Thyroid gland (tissue), 4 donors: ENCODE measurements around the gene PLB1. TPM values are rescaled to one million over a fixed set of nuclear protein-coding genes. Genes with fewer than 3 reads are reported as not detected.

Experiments used
- DNase-seq, 2 donors: peaks; one replicate each; pipeline ENCODE4 v3.0.0-alpha.2; 2019
- H3K27ac ChIP-seq, 3 donors: fragments of 200-600 bp; sonication (generic); 1 replicate in 2 of 3; 2 replicates in 1 of 3; pipeline ENCODE4 v1.5.1; 2016 to 2019; ENCODE audit warnings: mild to moderate bottlenecking in 1 of 3, moderate library complexity in 1 of 3
- H3K27me3 ChIP-seq: fragments of 200-600 bp; sonication (generic); one replicate; pipeline ENCODE4 v1.5.1; 2019
- H3K36me3 ChIP-seq, 2 donors: fragments of 200-600 bp; sonication (generic); one replicate each; pipeline ENCODE4 v1.5.1; 2016 to 2019
- H3K4me1 ChIP-seq, 2 donors: fragments of 200-600 bp; sonication (generic); one replicate each; pipeline ENCODE4 v1.5.1; 2017 to 2019
- H3K4me3 ChIP-seq, 3 donors: fragments of 200-600 bp; sonication (generic); replicated peaks in 1 of 3; 1 replicate in 2 of 3; 2 replicates in 1 of 3; pipeline ENCODE4 v1.5.1; 2016; ENCODE audit warnings: mild to moderate bottlenecking in 1 of 3
- H3K9me3 ChIP-seq: fragments of 200-600 bp; sonication (generic); one replicate; pipeline ENCODE4 v1.5.1; 2017
- CTCF ChIP-seq, 6 experiments: fragments of 200-600 bp in 3 of 6; fragments of 450-650 bp in 3 of 6; sonication (generic) in 3 of 6; IDR thresholded peaks; one replicate each; pipeline ENCODE4 v1.5.1; 2016 to 2019; ENCODE audit warnings: antibody characterized with exemption in 6 of 6, mild to moderate bottlenecking in 2 of 6, inconsistent platforms in 1 of 6, moderate library complexity in 1 of 6
- POLR2A ChIP-seq, 2 donors: fragments of 450-650 bp; IDR thresholded peaks; one replicate each; pipeline ENCODE4 v1.6.1; 2017; ENCODE audit warnings: antibody characterized with exemption in 2 of 2, mild to moderate bottlenecking in 2 of 2, moderate library complexity in 1 of 2
- WGBS, 2 donors: methylation state at CpG; one replicate each; pipeline ENCODE4 v1.1.5; 2017; 5-methylcytosine and 5-hydroxymethylcytosine counted together
- intact Hi-C: fragments of 100-400 bp; cut with DNase I; formaldehyde crosslinking; loops from one replicate; pipeline ENCODE4 v1.15.1; 2023
- total RNA-seq, 4 donors: library from RNA; depleted of rRNA; stranded (reverse); fragments of >200 nt; gene quantifications; one replicate each; pipeline ENCODE4 v1.2.3, GENCODE V29; 2016

PLB1 gene
- total RNA-seq, 4 donors from 2014 or later: 1.2 to 3.3 (median 1.8) TPM

GRCh38 chr2:28653892-28654662, 158.2 kb downstream of the PLB1 start:
- intact Hi-C loops: no loop called here
- H3K36me3 ChIP-seq: no peaks in the 10 kb centered on the region
- H3K9me3 ChIP-seq: no peaks in the 10 kb centered on the region
- no peak overlapping the region for H3K4me3 ChIP-seq
- WGBS, 2 donors: 88% methylated on average over 2 of the region's 2 CpGs
- no peaks in the 10 kb centered on the region for H3K4me1 ChIP-seq
- H3K27ac ChIP-seq: no peak overlapping the region
- no peaks in the 10 kb centered on the region for H3K27me3 ChIP-seq
- TF ChIP-seq CTCF (IDR thresholded peaks at IDR 0.05): no peak
- no peak for TF ChIP-seq POLR2A (IDR thresholded peaks at IDR 0.05)
- DNase-seq: no peak

- H3K27me3 ChIP-seq: no peaks in the 10 kb centered on the region
- H3K27ac ChIP-seq: no peak overlapping the region
- H3K9me3 ChIP-seq: no peaks in the 10 kb centered on the region
- H3K4me3 ChIP-seq: no peak overlapping the region
- DNase-seq: no peak
- intact Hi-C loops: no loop called here
- WGBS, 2 donors: 57 to 63% methylated on average over 8 of the region's 8 CpGs
- no peaks in the 10 kb centered on the region for H3K36me3 ChIP-seq
- no peaks in the 10 kb centered on the region for H3K4me1 ChIP-seq
- TF ChIP-seq CTCF (IDR thresholded peaks at IDR 0.05) (no peak), POLR2A (IDR thresholded peaks at IDR 0.05) (no peak)
Observed at GRCh38 chr2:28654663-28655320, 158.9 kb downstream of the PLB1 start.

- Histone ChIP-seq H3K27me3 (no peaks in the 10 kb centered on the region), H3K9me3 (no peaks in the 10 kb centered on the region), H3K27ac (no peak overlapping the region), H3K4me3 (no peak overlapping the region), H3K4me1 (peaks cover 10 to 16% of the 10 kb centered on the region in 2 donors), H3K36me3 (no peaks in the 10 kb centered on the region)
- 83 to 94% methylated on average over 5 of the region's 5 CpGs for WGBS, 2 donors
- no peak for DNase-seq
- TF ChIP-seq POLR2A (IDR thresholded peaks at IDR 0.05) (no peak), CTCF (IDR thresholded peaks at IDR 0.05) (no peak)
- intact Hi-C loops: no loop called here
Observed at GRCh38 chr2:28656937-28657615, 161.2 kb downstream of the PLB1 start.

- no peaks in the 10 kb centered on the region for H3K27me3 ChIP-seq
- no peaks in the 10 kb centered on the region for H3K9me3 ChIP-seq
- no peak for TF ChIP-seq POLR2A (IDR thresholded peaks at IDR 0.05)
- 50 to 51% methylated on average over 1 of the region's 1 CpG for whole genome bisulfite sequencing, 2 donors
- intact Hi-C loops: no loop called here
- DNase-seq: no peak
- H3K4me3 ChIP-seq: no peak overlapping the region
- peaks cover 17 to 28% of the 10 kb centered on the region in 2 donors for H3K4me1 ChIP-seq
- H3K27ac ChIP-seq: no peak overlapping the region
- no peaks in the 10 kb centered on the region for H3K36me3 ChIP-seq
Observed at GRCh38 chr2:28658369-28658768, 162.5 kb downstream of the PLB1 start.

GRCh38 chr2:28659127-28659526, 163.3 kb downstream of the PLB1 start:
- intact Hi-C loops: no loop called here
- Histone ChIP-seq H3K27ac (no peak overlapping the region), H3K4me1 (peaks cover 18 to 35% of the 10 kb centered on the region in 2 donors), H3K27me3 (no peaks in the 10 kb centered on the region), H3K4me3 (no peak overlapping the region), H3K9me3 (no peaks in the 10 kb centered on the region), H3K36me3 (no peaks in the 10 kb centered on the region)
- TF ChIP-seq POLR2A (IDR thresholded peaks at IDR 0.05) (no peak), CTCF (IDR thresholded peaks at IDR 0.05) (no peak)
- no peak for DNase-seq
